ENCODE data around the gene SRRM3.

The SRRM3 gene

GRCh38 chr7:76182225-76182960 lies 19.3 kb upstream of the SRRM3 start:
- Histone ChIP-seq H3K27me3 (ENCODE audit: insufficient read depth, insufficient read length) (no peaks in the 10 kb centered on the region), H3K9ac (ENCODE audit: insufficient read length, low read depth) (no peak overlapping the region), H3K36me3 (ENCODE audit: insufficient read depth, insufficient read length, low read length) (no peaks in the 10 kb centered on the region), H3K4me1 (ENCODE audit: insufficient read depth, insufficient read length) (peaks cover 7% of the 10 kb centered on the region), H3K9me3 (ENCODE audit: insufficient read depth, low read length) (no peaks in the 10 kb centered on the region), H3K4me3 (ENCODE audit: insufficient read length, low read depth) (no peak overlapping the region)
- TF ChIP-seq ZNF274 (IDR thresholded peaks at IDR 0.05; ENCODE audit: low read depth, low read length): no peak
- TF ChIP-seq SUZ12 (IDR thresholded peaks at IDR 0.05; ENCODE audit: extremely low read depth, insufficient read depth, insufficient read length): no peak
- no peak for TF ChIP-seq YY1 (IDR thresholded peaks at IDR 0.05; ENCODE audit: insufficient read depth, insufficient read length)
- no peak for DNase-seq (ENCODE audit: low read depth, low spot score)

- H3K27me3 ChIP-seq (ENCODE audit: insufficient read depth, insufficient read length): no peaks in the 10 kb centered on the region
- no peaks in the 10 kb centered on the region for H3K9me3 ChIP-seq (ENCODE audit: insufficient read depth, low read length)
- H3K9ac ChIP-seq (ENCODE audit: insufficient read length, low read depth): no peak overlapping the region
- H3K4me3 ChIP-seq (ENCODE audit: insufficient read length, low read depth): no peak overlapping the region
- H3K4me1 ChIP-seq (ENCODE audit: insufficient read depth, insufficient read length): no peaks in the 10 kb centered on the region
- no peak for DNase-seq (ENCODE audit: low read depth, low spot score)
- no peaks in the 10 kb centered on the region for H3K36me3 ChIP-seq (ENCODE audit: insufficient read depth, insufficient read length, low read length)
- TF ChIP-seq YY1 (IDR thresholded peaks at IDR 0.05; ENCODE audit: insufficient read depth, insufficient read length) (no peak), SUZ12 (IDR thresholded peaks at IDR 0.05; ENCODE audit: extremely low read depth, insufficient read depth, insufficient read length) (no peak), ZNF274 (IDR thresholded peaks at IDR 0.05; ENCODE audit: low read depth, low read length) (no peak)
These were observed 16.4 kb upstream of the SRRM3 start for GRCh38 chr7:76185187-76185896.

GRCh38 chr7:76187272-76187671 lies 14.4 kb upstream of the SRRM3 start:
- TF ChIP-seq ZNF274 (IDR thresholded peaks at IDR 0.05; ENCODE audit: low read depth, low read length) (no peak), SUZ12 (IDR thresholded peaks at IDR 0.05; ENCODE audit: extremely low read depth, insufficient read depth, insufficient read length) (no peak), YY1 (IDR thresholded peaks at IDR 0.05; ENCODE audit: insufficient read depth, insufficient read length) (no peak)
- H3K9ac ChIP-seq (ENCODE audit: insufficient read length, low read depth): no peak overlapping the region

GRCh38 chr7:76189276-76189675 lies 12.4 kb upstream of the SRRM3 start:
- H3K4me3 ChIP-seq (ENCODE audit: insufficient read length, low read depth): no peak overlapping the region
- no peaks in the 10 kb centered on the region for H3K36me3 ChIP-seq (ENCODE audit: insufficient read depth, insufficient read length, low read length)
- H3K4me1 ChIP-seq (ENCODE audit: insufficient read depth, insufficient read length): peaks cover 5% of the 10 kb centered on the region
- no peak overlapping the region for H3K9ac ChIP-seq (ENCODE audit: insufficient read length, low read depth)
- H3K27me3 ChIP-seq (ENCODE audit: insufficient read depth, insufficient read length): no peaks in the 10 kb centered on the region
- no peak for DNase-seq (ENCODE audit: low read depth, low spot score)
- no peaks in the 10 kb centered on the region for H3K9me3 ChIP-seq (ENCODE audit: insufficient read depth, low read length)
- TF ChIP-seq YY1 (IDR thresholded peaks at IDR 0.05; ENCODE audit: insufficient read depth, insufficient read length): no peak
- TF ChIP-seq ZNF274 (IDR thresholded peaks at IDR 0.05; ENCODE audit: low read depth, low read length): no peak
- TF ChIP-seq SUZ12 (IDR thresholded peaks at IDR 0.05; ENCODE audit: extremely low read depth, insufficient read depth, insufficient read length): no peak

More at GRCh38 chr7:76187272-76187671, 14.4 kb upstream of the SRRM3 start:
- no peak overlapping the region for H3K4me3 ChIP-seq (ENCODE audit: insufficient read length, low read depth)
- H3K9me3 ChIP-seq (ENCODE audit: insufficient read depth, low read length): no peaks in the 10 kb centered on the region
- no peak for DNase-seq (ENCODE audit: low read depth, low spot score)
- H3K36me3 ChIP-seq (ENCODE audit: insufficient read depth, insufficient read length, low read length): no peaks in the 10 kb centered on the region
- H3K27me3 ChIP-seq (ENCODE audit: insufficient read depth, insufficient read length): no peaks in the 10 kb centered on the region
- H3K4me1 ChIP-seq (ENCODE audit: insufficient read depth, insufficient read length): no peaks in the 10 kb centered on the region

- Histone ChIP-seq H3K4me3 (ENCODE audit: insufficient read length, low read depth) (no peak overlapping the region), H3K36me3 (ENCODE audit: insufficient read depth, insufficient read length, low read length) (no peaks in the 10 kb centered on the region), H3K9me3 (ENCODE audit: insufficient read depth, low read length) (no peaks in the 10 kb centered on the region), H3K27me3 (ENCODE audit: insufficient read depth, insufficient read length) (no peaks in the 10 kb centered on the region), H3K4me1 (ENCODE audit: insufficient read depth, insufficient read length) (peaks cover 5% of the 10 kb centered on the region), H3K9ac (ENCODE audit: insufficient read length, low read depth) (no peak overlapping the region)
- TF ChIP-seq ZNF274 (IDR thresholded peaks at IDR 0.05; ENCODE audit: low read depth, low read length) (no peak), YY1 (IDR thresholded peaks at IDR 0.05; ENCODE audit: insufficient read depth, insufficient read length) (no peak), SUZ12 (IDR thresholded peaks at IDR 0.05; ENCODE audit: extremely low read depth, insufficient read depth, insufficient read length) (no peak)
- peak; percentile 77 for DNase-seq (ENCODE audit: low read depth, low spot score)
These were observed 9.9 kb upstream of the SRRM3 start for GRCh38 chr7:76191783-76192240.

- peaks cover 5% of the 10 kb centered on the region for H3K4me1 ChIP-seq (ENCODE audit: insufficient read depth, insufficient read length)
- H3K36me3 ChIP-seq (ENCODE audit: insufficient read depth, insufficient read length, low read length): no peaks in the 10 kb centered on the region
- no peaks in the 10 kb centered on the region for H3K27me3 ChIP-seq (ENCODE audit: insufficient read depth, insufficient read length)
- peak overlapping the region; percentile 25 for H3K9ac ChIP-seq (ENCODE audit: insufficient read length, low read depth)
- DNase-seq (ENCODE audit: low read depth, low spot score): no peak
- H3K4me3 ChIP-seq (ENCODE audit: insufficient read length, low read depth): no peak overlapping the region
- H3K9me3 ChIP-seq (ENCODE audit: insufficient read depth, low read length): no peaks in the 10 kb centered on the region
- TF ChIP-seq YY1 (IDR thresholded peaks at IDR 0.05; ENCODE audit: insufficient read depth, insufficient read length): no peak
- no peak for TF ChIP-seq ZNF274 (IDR thresholded peaks at IDR 0.05; ENCODE audit: low read depth, low read length)
- no peak for TF ChIP-seq SUZ12 (IDR thresholded peaks at IDR 0.05; ENCODE audit: extremely low read depth, insufficient read depth, insufficient read length)
These were observed 8.2 kb upstream of the SRRM3 start for GRCh38 chr7:76193466-76193865.

- peaks cover 5% of the 10 kb centered on the region for H3K4me1 ChIP-seq (ENCODE audit: insufficient read depth, insufficient read length)
- no peaks in the 10 kb centered on the region for H3K36me3 ChIP-seq (ENCODE audit: insufficient read depth, insufficient read length, low read length)
- TF ChIP-seq SUZ12 (IDR thresholded peaks at IDR 0.05; ENCODE audit: extremely low read depth, insufficient read depth, insufficient read length) (no peak), ZNF274 (IDR thresholded peaks at IDR 0.05; ENCODE audit: low read depth, low read length) (no peak), YY1 (IDR thresholded peaks at IDR 0.05; ENCODE audit: insufficient read depth, insufficient read length) (no peak)
- no peak overlapping the region for H3K9ac ChIP-seq (ENCODE audit: insufficient read length, low read depth)
- H3K27me3 ChIP-seq (ENCODE audit: insufficient read depth, insufficient read length): no peaks in the 10 kb centered on the region
- no peak overlapping the region for H3K4me3 ChIP-seq (ENCODE audit: insufficient read length, low read depth)
- H3K9me3 ChIP-seq (ENCODE audit: insufficient read depth, low read length): no peaks in the 10 kb centered on the region
- no peak for DNase-seq (ENCODE audit: low read depth, low spot score)
These were observed 7.8 kb upstream of the SRRM3 start for GRCh38 chr7:76193883-76194282.
